NCI-H128 (cell line): ENCODE data around the gene BORCS5.
"Not testable (repeated sequence)": the region's sequence is repeated elsewhere in the genome, so short reads cannot be mapped to it uniquely, and the experiment has no call there.

Experiments used
- DNase-seq: peaks from one replicate; lab custom pipeline; 2025; ENCODE audit not compliant: unreplicated experiment; lab: John Stamatoyannopoulos, UW

Gene BORCS5

GRCh38 chr12:12351468-12352185 lies 5.3 kb upstream of the BORCS5 start:
- not testable (repeated sequence) for DNase-seq

GRCh38 chr12:12353276-12353675 lies 3.6 kb upstream of the BORCS5 start:
- DNase-seq, result no peak

- DNase-seq, result no peak
These were observed 3.1 kb upstream of the BORCS5 start for GRCh38 chr12:12353807-12354206.

GRCh38 chr12:12356467-12356895 lies 397 bp upstream of the BORCS5 start:
- no peak for DNase-seq

DNA sequence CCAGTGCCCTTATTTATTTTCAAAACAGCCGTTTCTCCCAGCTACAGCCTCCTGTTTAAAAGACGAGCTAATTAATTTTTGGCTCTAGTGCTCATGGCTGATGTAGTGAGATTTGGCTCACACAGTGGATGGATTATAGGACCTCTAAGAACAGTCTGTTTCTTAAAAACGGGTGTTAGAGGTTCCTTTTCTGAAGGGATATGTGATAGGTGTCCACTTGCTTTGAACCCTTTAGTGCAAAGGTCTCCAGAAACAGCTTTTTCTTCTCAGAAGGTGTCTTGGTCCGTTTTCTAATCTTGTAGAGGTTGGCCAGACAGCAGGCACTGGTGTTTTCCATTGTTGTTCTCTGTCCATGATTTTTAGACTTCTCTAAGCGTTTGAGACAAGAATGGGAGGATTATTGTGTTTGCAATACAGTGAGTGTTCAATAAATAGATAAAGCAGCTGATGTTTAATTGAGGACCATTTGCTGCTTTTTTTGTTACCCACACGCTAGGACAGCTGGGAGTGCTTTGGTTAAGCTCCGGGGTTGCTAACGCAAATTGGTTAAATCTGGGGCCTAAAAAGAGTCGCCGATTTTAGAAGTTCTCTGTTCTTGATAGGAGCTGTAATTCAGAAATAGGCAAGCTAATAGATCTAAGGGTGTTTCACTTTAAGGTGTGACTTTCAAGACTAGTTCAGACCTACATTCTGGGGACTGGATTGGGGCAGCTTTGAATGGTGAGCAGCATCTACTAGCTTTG lies 1.0 kb downstream of the BORCS5 start:
- no peak for DNase-seq

GRCh38 chr12:12358528-12358927 lies 1.6 kb downstream of the BORCS5 start:
- DNase-seq, result no peak

DNA sequence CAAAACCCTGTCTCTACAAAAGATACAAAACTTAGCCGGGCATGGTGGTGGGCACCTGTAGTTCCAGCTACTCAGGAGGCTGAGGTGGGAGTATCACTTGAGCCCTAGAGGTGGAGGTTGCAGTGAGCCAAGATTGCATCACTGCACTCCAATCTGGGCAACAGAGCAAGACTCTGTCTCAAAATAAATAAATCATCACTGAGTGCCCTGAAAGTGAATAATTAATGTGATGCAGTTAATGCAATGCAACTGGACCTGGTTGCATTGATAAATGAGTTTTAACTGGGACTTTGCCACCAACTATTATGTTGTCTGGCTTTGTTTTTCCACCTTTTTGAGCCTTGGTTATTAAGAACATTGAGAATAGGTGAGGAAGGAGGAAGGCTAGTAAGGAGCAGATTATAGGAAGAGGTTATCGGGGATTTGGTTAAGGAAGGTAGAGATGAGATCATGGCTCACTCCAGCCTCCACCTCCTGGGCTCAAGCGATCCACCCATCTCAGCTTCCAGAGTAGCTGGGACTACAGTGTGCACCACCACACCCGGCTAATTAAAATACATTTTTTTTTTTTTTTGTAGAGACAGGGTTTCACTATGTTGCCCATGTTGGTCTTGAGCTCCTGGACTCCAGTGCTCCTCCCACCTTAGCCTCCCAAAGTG lies 8.0 kb downstream of the BORCS5 start:
- DNase-seq, result no peak

GRCh38 chr12:12365446-12365802 lies 8.5 kb downstream of the BORCS5 start:
- DNase-seq, result no peak

GRCh38 chr12:12365931-12366431 lies 9.1 kb downstream of the BORCS5 start:
- no peak for DNase-seq

GRCh38 chr12:12366701-12367481 lies 10.0 kb downstream of the BORCS5 start:
- DNase-seq, result no peak

DNA sequence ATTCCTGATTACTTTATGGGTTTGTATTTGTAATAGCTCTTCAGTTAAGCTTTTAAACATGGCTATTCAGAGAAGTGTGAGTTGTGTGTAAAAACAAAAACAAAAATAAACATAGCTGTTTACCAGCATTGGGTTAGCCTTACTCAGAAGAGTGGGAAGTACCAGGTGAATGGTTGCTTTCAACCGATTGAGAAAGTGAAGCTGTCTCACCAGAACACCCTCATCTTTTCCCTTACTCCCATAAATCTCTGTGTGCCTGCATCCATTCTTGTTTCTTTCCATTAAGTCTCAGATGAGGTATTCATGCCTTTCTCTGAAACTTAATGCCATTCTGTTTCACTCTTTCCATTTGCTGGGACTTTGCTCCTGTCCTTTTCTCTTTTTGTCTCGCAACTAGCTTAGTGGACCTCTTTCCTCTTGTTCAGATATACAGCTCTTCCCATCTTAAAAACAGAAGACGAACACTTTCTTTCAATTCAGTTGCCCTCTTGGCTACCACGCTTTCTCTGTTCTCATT lies 10.7 kb downstream of the BORCS5 start:
- no peak for DNase-seq

DNA sequence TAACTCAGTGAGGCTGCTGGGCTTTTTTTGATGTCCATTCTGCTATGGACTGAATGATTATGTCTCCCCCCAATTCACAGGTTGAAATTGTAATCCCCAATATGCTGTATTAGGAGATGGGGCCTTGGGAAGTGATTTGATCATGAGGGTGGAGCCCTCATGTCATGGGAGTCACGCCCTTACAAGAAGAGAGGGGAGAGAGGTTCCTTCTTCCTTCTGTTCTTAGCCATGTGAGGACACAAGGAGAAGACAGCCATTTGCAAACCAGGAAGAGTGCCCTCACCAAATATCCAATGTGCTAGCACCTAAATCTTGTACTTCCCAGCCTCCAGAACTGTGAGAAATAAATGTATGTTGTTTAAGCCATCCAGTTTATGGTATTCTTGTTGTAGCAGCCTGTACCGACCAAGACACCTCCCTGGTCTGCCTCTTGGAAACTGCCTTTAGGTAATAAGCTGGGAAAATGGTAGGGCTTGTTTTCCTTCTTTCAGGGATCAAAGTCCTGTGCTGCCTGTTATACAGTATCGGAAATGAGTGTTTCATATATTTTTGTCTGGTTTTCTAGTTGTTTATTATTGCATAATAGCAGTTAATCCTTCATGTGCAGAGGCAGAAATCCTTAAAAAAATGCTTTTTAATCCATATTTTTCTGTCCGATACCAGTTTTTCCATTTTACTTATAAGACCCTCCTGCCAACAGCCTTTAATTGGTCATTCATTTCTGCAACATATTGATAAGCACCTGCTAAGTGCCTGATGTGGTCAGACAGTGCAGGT lies 16.3 kb downstream of the BORCS5 start:
- no peak for DNase-seq

DNA sequence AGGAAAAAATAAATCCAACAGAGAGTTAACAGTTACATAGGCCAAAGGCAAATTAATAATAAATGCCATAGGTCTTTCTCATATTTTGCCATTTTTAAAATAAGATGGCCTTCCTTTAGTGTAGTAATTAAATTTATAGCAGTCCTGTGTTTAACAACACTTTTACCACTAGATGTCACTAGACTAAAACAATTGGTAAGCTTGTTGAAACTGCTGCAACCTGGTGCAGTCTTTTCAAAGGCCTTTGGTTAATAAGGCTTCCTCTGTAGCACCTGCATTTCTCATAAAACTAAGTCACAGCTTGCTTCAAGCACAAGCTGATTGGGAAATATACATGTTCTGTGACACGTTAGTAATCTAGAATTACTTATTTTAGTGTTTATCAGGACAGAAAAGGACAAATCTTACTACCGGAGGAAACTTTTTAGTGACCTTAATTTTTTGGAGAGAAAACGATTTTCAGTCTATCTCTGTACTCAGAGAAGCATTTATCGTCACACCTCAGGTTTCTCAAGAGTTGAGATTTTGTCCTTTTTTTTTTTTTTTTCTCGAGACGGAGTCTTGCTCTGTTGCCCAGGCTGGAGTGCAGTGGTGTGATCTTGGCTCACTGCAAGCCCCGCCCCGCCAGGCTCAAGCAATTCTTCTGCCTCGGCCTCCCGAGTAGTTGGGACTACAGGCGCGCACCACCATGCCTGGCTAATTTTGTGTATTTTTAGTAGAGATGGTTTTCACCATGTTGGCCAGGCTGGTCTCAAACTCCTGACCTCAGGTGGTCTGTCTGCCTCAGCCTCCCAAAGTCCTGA lies 20.0 kb downstream of the BORCS5 start:
- DNase-seq, result peak; percentile 70

GRCh38 chr12:12378616-12379015 lies 21.7 kb downstream of the BORCS5 start:
- DNase-seq, result no peak

DNA sequence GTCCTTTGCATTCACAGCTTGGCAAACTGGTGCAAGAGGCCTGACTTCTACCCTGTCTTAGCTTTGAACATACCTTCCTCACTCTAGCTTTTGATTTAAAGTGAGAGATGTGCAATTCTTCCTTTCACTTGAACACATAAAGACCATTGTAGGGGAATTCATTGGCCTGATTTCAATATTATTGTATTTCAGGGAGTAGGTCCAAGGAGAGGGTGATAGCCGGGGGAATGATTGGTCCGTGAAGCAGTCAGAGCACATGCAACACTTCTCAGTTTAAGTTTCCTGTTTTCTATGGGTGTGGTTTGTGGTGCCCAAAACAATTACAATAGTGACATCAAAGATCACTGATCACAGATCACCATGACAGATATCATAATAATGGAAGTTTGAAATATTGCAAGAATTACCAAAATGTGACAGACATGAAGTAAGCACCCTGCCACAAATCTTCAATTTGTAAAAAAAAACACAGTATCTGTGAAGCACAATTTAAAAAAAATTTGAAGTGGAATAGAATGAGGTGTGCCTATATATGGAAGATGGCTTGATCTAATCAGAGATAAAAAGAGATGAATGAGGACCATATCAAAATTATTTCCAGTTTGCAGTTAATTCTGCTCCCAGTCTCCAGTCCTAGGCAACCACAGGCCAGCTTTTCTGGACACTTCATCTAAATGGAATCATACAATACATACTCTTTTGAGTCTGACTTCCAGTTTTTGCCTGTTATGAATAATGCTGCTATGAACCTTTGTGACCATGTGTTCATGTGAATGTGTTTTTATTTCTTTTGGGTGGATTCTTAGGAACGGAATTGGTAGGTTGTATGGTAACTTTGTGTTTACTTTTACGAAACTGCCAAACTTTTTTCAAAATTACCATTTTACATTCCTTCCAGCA lies 23.2 kb downstream of the BORCS5 start:
- no peak for DNase-seq

DNA sequence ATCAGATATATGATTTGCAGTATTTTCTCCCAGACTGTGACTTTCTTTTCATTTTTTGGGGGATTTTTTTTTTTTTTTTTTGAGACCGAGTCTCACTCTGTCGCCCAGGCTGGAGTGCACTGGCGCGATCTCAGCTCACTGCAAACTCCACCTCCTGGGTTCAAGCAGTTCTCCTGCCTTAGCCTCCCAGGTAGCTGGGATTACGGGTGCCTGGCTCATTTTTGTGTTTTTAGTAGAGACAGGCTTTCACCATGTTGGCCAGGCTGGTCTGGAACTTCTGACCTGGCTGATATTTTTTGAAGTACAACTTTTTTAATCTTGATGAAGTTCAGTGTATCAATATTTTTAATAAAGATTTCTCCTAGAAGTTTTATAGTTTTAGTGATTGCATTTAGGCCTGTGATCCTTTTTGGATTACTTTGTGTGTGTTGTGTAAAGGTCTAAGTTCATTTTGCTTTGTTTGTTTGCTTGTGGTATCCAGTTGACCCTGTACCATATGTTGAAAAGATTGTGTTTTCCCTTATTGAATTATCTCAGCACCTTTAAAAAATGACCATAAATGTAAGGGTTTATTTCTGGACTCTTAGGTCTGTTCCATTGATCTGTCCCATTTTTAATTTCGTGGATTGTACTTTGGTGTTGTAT lies 24.2 kb downstream of the BORCS5 start:
- DNase-seq, result no peak

GRCh38 chr12:12381982-12382381 lies 25.1 kb downstream of the BORCS5 start:
- no peak for DNase-seq
